ENCODE measurements around the gene MBIP. TPM values are rescaled to one million over a fixed set of nuclear protein-coding genes. Genes with fewer than 3 reads are reported as not detected.

MBIP gene
- total RNA-seq, 1 donor from 2014 or later = 41.5 TPM

DNA sequence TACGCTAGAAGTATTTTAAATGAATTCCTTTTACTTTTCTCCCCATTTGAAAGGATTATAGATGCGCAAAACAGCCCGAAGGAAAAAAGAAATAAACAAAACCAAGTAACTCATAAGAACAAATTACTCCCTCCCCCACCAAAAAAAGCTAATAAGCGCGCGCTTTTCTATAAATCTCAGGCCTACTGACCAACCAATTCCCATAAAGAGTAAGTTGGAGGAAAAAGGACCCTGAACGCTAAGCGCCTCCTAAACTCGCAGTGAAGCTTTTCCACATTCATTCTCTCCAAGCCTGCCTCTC is 588 bp downstream of the MBIP start:
- peak overlapping the region; percentile 89 for H3K4me3 Mint-ChIP-seq
- DNase-seq (ENCODE audit: low spot score in 2 of 2, unreplicated experiment in 2 of 2) = no peak
- peaks cover 3% of the 10 kb centered on the region for H3K9me3 Mint-ChIP-seq
- TF ChIP-seq, protein P1, sequence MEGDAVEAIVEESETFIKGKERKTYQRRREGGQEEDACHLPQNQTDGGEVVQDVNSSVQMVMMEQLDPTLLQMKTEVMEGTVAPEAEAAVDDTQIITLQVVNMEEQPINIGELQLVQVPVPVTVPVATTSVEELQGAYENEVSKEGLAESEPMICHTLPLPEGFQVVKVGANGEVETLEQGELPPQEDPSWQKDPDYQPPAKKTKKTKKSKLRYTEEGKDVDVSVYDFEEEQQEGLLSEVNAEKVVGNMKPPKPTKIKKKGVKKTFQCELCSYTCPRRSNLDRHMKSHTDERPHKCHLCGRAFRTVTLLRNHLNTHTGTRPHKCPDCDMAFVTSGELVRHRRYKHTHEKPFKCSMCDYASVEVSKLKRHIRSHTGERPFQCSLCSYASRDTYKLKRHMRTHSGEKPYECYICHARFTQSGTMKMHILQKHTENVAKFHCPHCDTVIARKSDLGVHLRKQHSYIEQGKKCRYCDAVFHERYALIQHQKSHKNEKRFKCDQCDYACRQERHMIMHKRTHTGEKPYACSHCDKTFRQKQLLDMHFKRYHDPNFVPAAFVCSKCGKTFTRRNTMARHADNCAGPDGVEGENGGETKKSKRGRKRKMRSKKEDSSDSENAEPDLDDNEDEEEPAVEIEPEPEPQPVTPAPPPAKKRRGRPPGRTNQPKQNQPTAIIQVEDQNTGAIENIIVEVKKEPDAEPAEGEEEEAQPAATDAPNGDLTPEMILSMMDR (IDR thresholded peaks at IDR 0.05; ENCODE audit: unreplicated experiment) = no peak
- H3K4me1 Mint-ChIP-seq = peaks cover 23% of the 10 kb centered on the region
- peaks cover 31% of the 10 kb centered on the region for H3K27me3 Mint-ChIP-seq (ENCODE audit: low read depth)
- no peaks in the 10 kb centered on the region for H3K36me3 Mint-ChIP-seq
- peak overlapping the region; percentile 96 for H3K27ac Mint-ChIP-seq

DNA sequence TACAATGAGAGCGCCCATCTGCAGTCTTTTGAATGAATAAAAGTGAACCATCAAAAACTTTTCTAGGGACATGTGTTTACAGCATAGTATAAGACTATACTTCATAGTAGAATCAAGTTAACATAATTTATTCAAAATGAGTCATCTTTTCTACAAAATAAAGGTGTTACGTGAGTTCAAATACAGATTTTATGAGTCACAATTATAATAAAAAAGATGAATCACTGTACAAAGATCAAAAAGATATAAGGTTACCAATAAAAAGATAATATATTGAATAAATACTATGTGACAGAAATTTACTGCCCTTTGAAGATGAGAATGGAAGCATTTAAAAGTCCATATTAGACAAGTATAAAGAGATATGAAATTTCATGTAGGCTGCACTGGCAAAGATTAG is 2.8 kb downstream of the MBIP start:
- Mint-ChIP-seq H3K27me3 (ENCODE audit: low read depth) (peaks cover 11% of the 10 kb centered on the region), H3K9me3 (no peaks in the 10 kb centered on the region), H3K4me1 (peaks cover 23% of the 10 kb centered on the region), H3K4me3 (no peak overlapping the region), H3K27ac (no peak overlapping the region), H3K36me3 (peaks cover 1% of the 10 kb centered on the region)
- no peak for DNase-seq (ENCODE audit: low spot score in 2 of 2, unreplicated experiment in 2 of 2)
- TF ChIP-seq, protein P1 (IDR thresholded peaks at IDR 0.05; ENCODE audit: unreplicated experiment) = no peak

DNA sequence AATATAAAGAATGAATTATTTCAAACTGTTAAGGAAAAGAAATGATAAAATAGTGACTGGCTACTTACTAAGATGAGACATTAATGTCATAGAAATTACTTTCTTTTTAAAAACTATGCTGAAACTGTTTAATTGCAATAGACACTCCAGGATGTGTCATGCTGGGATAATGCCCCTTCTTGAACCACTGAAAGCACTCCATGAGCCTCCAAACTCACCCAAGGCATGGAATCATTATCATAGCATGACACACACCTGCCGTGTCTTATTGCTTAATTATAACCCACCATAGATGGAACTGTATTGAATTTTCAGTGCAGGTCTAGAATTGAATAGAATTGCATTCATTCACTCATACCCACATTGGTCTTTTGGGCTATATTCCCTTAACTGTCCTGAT is 4.3 kb downstream of the MBIP start:
- Mint-ChIP-seq H3K36me3 (peaks cover 3% of the 10 kb centered on the region), H3K4me3 (no peak overlapping the region), H3K9me3 (no peaks in the 10 kb centered on the region), H3K4me1 (peaks cover 23% of the 10 kb centered on the region), H3K27ac (no peak overlapping the region), H3K27me3 (ENCODE audit: low read depth) (peaks cover 3% of the 10 kb centered on the region)
- TF ChIP-seq, protein P1 (IDR thresholded peaks at IDR 0.05; ENCODE audit: unreplicated experiment) = no peak
- DNase-seq (ENCODE audit: low spot score in 2 of 2, unreplicated experiment in 2 of 2) = no peak

GRCh38 chr14:36315159-36315853 is 5.1 kb downstream of the MBIP start:
- Mint-ChIP-seq H3K36me3 (peaks cover 11% of the 10 kb centered on the region), H3K9me3 (no peaks in the 10 kb centered on the region), H3K27ac (no peak overlapping the region), H3K4me3 (no peak overlapping the region), H3K4me1 (peaks cover 19% of the 10 kb centered on the region), H3K27me3 (ENCODE audit: low read depth) (no peaks in the 10 kb centered on the region)
- TF ChIP-seq, protein P1 (IDR thresholded peaks at IDR 0.05; ENCODE audit: unreplicated experiment) = no peak
- no peak for DNase-seq (ENCODE audit: low spot score in 2 of 2, unreplicated experiment in 2 of 2)

GRCh38 chr14:36313898-36314297 is 6.5 kb downstream of the MBIP start:
- Mint-ChIP-seq H3K36me3 (peaks cover 23% of the 10 kb centered on the region), H3K4me1 (peaks cover 11% of the 10 kb centered on the region), H3K27ac (no peak overlapping the region), H3K27me3 (ENCODE audit: low read depth) (no peaks in the 10 kb centered on the region), H3K9me3 (no peaks in the 10 kb centered on the region), H3K4me3 (no peak overlapping the region)
- DNase-seq (ENCODE audit: low spot score in 2 of 2, unreplicated experiment in 2 of 2) = no peak
- TF ChIP-seq, protein P1 (IDR thresholded peaks at IDR 0.05; ENCODE audit: unreplicated experiment) = no peak

- Mint-ChIP-seq H3K9me3 (no peaks in the 10 kb centered on the region), H3K4me1 (peaks cover 7% of the 10 kb centered on the region), H3K27ac (no peak overlapping the region), H3K27me3 (ENCODE audit: low read depth) (no peaks in the 10 kb centered on the region), H3K36me3 (peaks cover 29% of the 10 kb centered on the region), H3K4me3 (no peak overlapping the region)
- TF ChIP-seq, protein P1 (IDR thresholded peaks at IDR 0.05; ENCODE audit: unreplicated experiment) = no peak
- no peak for DNase-seq (ENCODE audit: low spot score in 2 of 2, unreplicated experiment in 2 of 2)
Measured at GRCh38 chr14:36313206-36313605, 7.2 kb downstream of the MBIP start.

All from mesothelial cell of epicardium (in vitro differentiated cells).